GM06990 (cell line): ENCODE measurements around the gene IL10RA.
"Not testable (repeated sequence)": the region's sequence is repeated elsewhere in the genome, so short reads cannot be mapped to it uniquely, and the experiment has no call there.

Source experiments
- DNase-seq: peaks from one replicate; pipeline ENCODE4 v3.0.0-alpha.2; 2011; ENCODE audit not compliant: insufficient read length; ENCODE audit errors: extremely low read depth
- H3K27me3 ChIP-seq: replicated peaks from 2 replicates; pipeline ENCODE4 v1.6.0; 2011; ENCODE audit warnings: low read length; ENCODE audit not compliant: control insufficient read depth, insufficient read depth
- H3K36me3 ChIP-seq: 2 replicates; pipeline ENCODE4 v1.5.1; 2011; ENCODE audit warnings: low read length; ENCODE audit not compliant: control insufficient read depth, insufficient read depth
- H3K4me3 ChIP-seq: replicated peaks from 2 replicates; pipeline ENCODE4 v1.5.1; 2011; ENCODE audit warnings: low read depth, mild to moderate bottlenecking, control low read depth, low read length
- TF ChIP-seq, protein P1 (sequence below): IDR thresholded peaks from 2 replicates; pipeline ENCODE4 v1.5.1; 2011; ENCODE audit warnings: low read length, control low read depth, mild to moderate bottlenecking, inconsistent platforms; ENCODE audit not compliant: insufficient read depth, poor library complexity, severe bottlenecking

Gene IL10RA

DNA sequence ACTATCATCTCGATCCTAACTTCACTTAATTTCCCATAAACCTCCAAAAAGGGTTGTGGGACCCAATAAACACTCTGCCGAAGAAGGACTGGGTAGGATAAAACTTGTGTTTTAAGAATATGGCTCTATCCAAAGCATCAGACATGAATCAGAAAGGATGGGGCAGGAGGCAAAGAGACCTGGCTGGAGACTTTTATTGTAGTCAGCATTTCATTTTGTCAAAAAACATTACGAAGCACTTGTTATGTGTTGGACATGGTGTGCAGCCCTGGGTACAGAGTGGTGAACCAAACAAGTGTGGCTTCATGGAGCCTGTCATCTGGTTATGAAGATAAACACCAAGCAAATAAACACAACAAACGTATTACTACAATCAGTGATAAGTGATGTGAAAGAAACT, 17.3 kb downstream of the IL10RA start:
- TF ChIP-seq, protein P1, sequence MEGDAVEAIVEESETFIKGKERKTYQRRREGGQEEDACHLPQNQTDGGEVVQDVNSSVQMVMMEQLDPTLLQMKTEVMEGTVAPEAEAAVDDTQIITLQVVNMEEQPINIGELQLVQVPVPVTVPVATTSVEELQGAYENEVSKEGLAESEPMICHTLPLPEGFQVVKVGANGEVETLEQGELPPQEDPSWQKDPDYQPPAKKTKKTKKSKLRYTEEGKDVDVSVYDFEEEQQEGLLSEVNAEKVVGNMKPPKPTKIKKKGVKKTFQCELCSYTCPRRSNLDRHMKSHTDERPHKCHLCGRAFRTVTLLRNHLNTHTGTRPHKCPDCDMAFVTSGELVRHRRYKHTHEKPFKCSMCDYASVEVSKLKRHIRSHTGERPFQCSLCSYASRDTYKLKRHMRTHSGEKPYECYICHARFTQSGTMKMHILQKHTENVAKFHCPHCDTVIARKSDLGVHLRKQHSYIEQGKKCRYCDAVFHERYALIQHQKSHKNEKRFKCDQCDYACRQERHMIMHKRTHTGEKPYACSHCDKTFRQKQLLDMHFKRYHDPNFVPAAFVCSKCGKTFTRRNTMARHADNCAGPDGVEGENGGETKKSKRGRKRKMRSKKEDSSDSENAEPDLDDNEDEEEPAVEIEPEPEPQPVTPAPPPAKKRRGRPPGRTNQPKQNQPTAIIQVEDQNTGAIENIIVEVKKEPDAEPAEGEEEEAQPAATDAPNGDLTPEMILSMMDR, result no peak
- Histone ChIP-seq H3K27me3 (no peaks in the 10 kb centered on the region), H3K36me3 (peaks cover 5% of the 10 kb centered on the region), H3K4me3 (no peak overlapping the region)
- no peak for DNase-seq

DNA sequence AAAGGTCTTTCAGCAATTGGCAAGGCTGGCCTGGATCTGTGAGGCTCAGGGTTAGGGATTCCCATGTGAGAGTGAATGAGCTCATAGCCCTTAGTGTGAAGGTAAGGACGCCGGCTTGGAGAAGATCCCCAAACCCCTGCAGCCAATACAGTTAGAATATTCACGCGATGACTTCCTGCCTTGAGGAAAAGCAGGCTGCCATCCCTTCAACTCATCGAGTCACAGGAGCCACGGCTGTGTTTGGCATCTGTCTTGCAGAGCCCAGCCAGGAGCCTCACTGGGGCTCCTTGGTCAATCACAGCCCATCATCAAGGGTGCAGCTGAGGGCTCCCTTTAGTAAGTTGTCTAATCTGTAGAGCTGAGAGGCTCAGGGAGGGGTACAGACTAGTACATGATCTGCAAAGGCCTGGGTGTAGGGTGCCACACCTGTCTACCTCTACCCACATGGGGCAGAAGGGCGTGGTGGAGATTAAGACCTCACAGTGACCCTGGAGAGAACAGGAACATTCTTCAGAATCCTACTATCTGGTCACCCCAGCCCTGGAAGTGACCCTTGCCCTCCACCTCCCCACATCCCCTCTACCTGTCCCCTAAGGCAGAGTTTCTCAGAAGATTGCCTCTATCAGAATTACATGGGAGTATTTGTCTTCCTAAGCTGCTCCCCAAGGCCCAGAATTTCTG, 18.5 kb downstream of the IL10RA start:
- H3K4me3 ChIP-seq, result no peak overlapping the region
- no peak for DNase-seq
- TF ChIP-seq, protein P1, result no peak
- H3K36me3 ChIP-seq, result no peaks in the 10 kb centered on the region
- no peaks in the 10 kb centered on the region for H3K27me3 ChIP-seq

DNA sequence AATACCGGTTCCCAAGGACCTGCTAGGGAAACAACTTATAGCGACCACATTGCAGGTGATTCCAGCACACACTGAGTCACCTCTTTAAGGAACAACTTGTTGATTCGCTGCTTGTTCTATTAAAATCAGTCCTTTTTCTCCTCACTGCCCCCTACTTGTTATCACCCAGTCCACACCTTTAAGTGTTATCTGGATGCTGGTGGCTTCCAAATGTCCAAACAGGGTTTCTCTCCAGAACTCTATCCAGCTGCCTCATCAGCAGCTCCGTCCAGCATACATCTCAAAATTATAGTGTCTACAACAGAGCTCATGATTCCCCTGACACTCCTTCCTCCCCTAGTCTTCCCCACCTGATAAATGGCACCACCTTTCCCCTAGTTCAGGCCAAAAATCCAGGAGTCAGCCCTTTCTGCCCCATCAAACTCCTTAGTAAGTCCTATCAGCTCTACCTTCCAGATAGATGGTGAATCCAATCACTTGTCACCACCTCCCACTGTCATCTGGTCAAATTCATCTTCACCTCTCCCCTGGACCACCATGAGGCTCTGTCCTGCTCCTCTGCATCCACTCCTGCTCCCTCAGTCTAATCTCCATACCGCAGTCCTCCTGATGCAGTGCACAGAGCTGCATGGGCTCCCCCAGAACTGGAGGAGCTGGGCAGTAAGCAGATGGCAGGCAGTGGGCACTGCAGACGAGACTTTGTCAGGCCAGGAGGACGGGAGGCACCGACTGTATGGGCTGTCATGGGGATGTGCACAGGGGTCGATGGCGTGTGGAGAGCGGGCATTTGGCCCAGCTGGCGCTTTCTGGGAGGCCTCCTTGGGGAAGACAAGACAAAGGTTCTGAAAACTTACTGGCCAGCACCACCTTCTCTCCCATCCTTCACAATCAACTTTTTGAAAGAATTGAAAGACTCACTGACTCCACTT, 19.3 kb downstream of the IL10RA start:
- no peaks in the 10 kb centered on the region for H3K36me3 ChIP-seq
- no peak for DNase-seq
- TF ChIP-seq, protein P1, result no peak
- H3K27me3 ChIP-seq, result no peaks in the 10 kb centered on the region
- H3K4me3 ChIP-seq, result no peak overlapping the region

DNA sequence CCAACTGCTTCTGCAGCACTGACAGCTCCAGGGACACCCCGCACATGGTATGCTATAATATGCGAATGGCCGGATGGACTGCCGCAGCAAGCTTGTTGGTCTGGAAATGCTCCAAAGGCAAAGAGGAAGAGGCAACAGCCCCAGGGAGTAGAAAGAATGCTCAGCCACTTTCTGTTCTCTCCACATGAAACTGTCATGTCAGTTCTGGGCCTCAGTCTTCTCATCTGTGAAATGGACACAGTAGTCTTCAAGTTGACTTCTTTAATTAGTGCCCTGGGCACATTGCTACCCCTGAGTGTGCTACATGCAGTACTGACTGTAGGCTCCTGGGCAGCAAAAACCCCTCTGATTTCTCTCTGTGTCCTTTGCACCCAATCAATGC, 19.9 kb downstream of the IL10RA start:
- TF ChIP-seq, protein P1, result no peak
- no peak overlapping the region for H3K4me3 ChIP-seq
- no peaks in the 10 kb centered on the region for H3K27me3 ChIP-seq
- DNase-seq, result no peak
- H3K36me3 ChIP-seq, result no peaks in the 10 kb centered on the region

DNA sequence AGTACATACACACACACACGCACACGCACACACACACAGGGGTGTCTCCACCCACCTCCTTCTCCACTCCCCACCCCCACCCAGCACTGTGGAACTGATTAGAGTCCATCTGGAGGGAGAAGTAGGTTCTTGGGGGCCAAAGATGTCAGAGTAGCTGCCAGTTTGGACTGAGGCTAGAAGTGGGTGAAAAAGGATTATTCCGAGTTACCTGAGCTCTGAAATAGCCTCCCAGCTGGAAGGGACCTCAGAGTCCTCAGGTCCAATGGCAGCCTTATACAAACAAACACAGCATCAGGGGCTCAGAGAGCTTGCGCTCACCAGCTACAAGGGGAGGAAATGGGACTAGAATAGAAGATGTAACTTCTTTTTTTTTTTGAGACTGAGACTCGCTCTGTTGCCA, 20.8 kb downstream of the IL10RA start:
- no peak overlapping the region for H3K4me3 ChIP-seq
- no peak for DNase-seq
- H3K27me3 ChIP-seq, result no peaks in the 10 kb centered on the region
- no peaks in the 10 kb centered on the region for H3K36me3 ChIP-seq
- TF ChIP-seq, protein P1, result no peak

DNA sequence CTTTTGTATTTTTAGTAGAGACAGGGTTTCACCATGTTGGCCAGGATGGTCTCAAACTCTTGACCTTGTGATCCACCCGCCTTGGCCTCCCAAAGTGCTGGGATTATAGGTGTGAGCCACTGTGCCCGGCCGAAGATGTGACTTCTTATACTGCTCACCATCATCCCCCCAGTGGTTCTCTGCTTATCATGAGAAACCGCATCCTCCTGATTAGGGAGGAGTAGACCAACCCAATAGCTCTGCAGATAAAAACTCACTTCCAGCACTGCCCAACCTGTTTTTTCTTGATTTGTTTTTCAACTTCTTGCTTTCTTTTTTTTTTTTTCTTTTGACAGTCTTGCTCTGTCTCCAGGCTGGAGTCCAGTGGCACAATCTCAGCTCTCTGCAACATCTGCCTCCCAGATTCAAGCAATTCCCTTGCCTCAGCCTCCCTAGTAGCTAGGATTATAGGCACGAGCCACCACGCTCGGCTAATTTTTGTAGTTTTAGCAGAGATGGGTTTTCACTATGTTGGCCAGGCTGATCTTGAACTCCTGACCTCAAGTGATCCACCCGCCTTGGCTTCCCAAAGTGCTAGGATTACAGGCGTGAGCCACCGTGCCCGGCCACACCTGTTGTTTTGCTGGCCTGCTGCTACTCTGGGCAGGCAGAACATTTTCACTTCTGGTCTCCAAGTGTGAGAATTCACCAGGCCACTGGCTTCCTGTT, 21.5 kb downstream of the IL10RA start:
- not testable (repeated sequence) for H3K4me3 ChIP-seq, H3K27me3 ChIP-seq, H3K36me3 ChIP-seq
- peak; percentile 75 for DNase-seq
